NB4 (cell line): ENCODE data around the gene FTO.
"Not testable (repeated sequence)": the region's sequence is repeated elsewhere in the genome, so short reads cannot be mapped to it uniquely, and the experiment has no call there.

ENCODE experiments used
- DNase-seq: peaks from one replicate; pipeline ENCODE4 v3.0.0; 2010; ENCODE audit warnings: low read depth
- H3K4me3 ChIP-seq: one replicate; pipeline ENCODE4 v1.5.1; 2011; ENCODE audit warnings: mild to moderate bottlenecking, low read depth, low read length, moderate library complexity
- MAX ChIP-seq: IDR thresholded peaks from 2 replicates; pipeline ENCODE4 v1.6.1; 2011; ENCODE audit warnings: low read depth, low read length
- MYC ChIP-seq: IDR thresholded peaks from 2 replicates; pipeline ENCODE4 v1.6.1; 2011; ENCODE audit warnings: low read depth, low read length
- POLR2A ChIP-seq: IDR thresholded peaks from 2 replicates; pipeline ENCODE4 v1.6.1; 2011; ENCODE audit warnings: mild to moderate bottlenecking; ENCODE audit not compliant: insufficient read length; ENCODE audit errors: extremely low read depth
- TF ChIP-seq, protein P1 (sequence below): IDR thresholded peaks from one replicate; pipeline ENCODE4 v1.5.1; 2012; ENCODE audit warnings: low read depth, low read length

Gene FTO

DNA sequence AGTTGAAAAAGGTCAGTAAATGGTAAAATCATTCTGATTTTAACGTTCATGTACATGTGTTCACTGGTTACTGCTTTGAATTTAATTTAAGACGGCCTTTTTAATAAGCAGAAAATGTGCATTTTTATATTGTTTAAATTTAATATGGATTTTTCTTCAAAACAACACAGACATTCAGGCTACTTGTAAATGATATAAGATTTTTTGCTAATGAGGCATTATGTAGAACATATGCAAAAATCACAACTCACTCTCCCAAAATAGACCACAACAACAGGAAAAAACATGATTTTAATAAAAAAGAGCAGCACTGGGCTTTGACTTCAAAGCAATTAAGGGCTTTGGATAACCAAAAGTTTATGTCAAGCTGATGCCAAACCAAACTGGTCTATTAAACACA is 22.6 kb upstream of the FTO start:
- no peak for DNase-seq
- no peak for TF ChIP-seq POLR2A
- TF ChIP-seq, protein P1, sequence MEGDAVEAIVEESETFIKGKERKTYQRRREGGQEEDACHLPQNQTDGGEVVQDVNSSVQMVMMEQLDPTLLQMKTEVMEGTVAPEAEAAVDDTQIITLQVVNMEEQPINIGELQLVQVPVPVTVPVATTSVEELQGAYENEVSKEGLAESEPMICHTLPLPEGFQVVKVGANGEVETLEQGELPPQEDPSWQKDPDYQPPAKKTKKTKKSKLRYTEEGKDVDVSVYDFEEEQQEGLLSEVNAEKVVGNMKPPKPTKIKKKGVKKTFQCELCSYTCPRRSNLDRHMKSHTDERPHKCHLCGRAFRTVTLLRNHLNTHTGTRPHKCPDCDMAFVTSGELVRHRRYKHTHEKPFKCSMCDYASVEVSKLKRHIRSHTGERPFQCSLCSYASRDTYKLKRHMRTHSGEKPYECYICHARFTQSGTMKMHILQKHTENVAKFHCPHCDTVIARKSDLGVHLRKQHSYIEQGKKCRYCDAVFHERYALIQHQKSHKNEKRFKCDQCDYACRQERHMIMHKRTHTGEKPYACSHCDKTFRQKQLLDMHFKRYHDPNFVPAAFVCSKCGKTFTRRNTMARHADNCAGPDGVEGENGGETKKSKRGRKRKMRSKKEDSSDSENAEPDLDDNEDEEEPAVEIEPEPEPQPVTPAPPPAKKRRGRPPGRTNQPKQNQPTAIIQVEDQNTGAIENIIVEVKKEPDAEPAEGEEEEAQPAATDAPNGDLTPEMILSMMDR, result no peak
- TF ChIP-seq MYC, result no peak
- H3K4me3 ChIP-seq, result no peak overlapping the region

DNA sequence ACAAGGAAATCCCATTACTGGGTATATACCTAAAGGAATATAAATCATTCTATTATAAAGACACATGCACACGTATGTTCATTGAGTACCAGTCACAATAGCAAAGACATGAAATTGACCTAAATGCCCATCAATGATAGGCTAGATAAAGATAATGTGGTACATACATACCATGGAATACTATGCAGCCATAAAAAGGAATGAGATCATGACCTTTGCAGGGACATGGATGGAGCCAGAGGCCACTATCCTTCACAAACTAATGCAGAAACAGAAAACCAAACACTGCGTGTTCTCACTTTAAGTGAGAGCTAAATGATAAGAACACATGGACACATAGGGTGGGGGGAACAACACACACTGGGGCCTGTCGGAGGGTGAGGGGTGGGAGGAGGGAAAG is 18.6 kb upstream of the FTO start:
- not testable (repeated sequence) for H3K4me3 ChIP-seq, DNase-seq

GRCh38 chr16:53686710-53687109 is 17.2 kb upstream of the FTO start:
- TF ChIP-seq, protein P1, result no peak
- TF ChIP-seq MAX (no peak), MYC (no peak), POLR2A (no peak)
- H3K4me3 ChIP-seq, result no peak overlapping the region
- DNase-seq, result no peak

DNA sequence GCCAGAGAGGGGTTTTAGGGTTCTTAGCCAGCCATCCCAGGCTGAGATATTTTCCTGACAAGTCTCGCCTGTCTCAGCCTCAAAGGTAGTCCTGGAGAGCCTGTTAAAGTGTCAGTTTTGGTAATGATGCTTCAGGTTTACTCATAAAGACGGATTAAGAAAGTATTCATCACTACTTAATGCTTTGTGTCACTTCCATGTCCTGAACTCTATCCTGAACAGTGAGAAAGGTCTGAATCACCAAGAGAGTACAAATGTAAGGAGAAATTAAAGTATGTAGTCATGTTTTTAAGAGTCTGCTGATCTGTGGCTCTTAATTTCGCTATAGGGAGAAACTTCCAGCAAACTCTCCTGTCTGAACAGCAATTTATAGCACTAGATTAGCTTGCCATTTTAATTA is 14.3 kb upstream of the FTO start:
- no peak for DNase-seq
- TF ChIP-seq MAX (no peak), POLR2A (no peak), MYC (no peak)
- TF ChIP-seq, protein P1, result no peak
- H3K4me3 ChIP-seq, result no peak overlapping the region

GRCh38 chr16:53690771-53691170 is 13.2 kb upstream of the FTO start:
- H3K4me3 ChIP-seq, result no peak overlapping the region
- TF ChIP-seq, protein P1, result no peak
- TF ChIP-seq POLR2A (no peak), MYC (no peak), MAX (no peak)
- no peak for DNase-seq

DNA sequence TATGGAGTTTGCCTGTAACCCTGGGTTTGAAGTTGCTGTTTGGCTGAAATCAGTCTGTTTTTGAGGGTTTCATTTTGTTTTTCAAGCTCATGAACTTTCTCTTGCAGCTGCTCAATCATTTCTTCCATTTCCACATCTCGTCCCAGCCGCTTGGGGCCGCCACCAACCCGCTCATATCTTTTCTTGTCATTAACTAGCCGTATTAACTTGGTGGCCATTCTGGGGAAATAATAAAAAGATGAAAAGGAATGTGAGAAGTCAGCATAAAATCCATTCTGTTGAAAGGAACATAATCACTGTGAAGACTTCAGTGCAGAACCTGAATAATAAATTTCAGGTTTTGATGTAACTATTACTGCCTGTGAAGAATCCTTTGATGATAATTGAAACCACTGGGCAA is 11.8 kb upstream of the FTO start:
- no peak for TF ChIP-seq MYC
- TF ChIP-seq, protein P1, result no peak
- TF ChIP-seq MAX, result no peak
- TF ChIP-seq POLR2A, result no peak
- no peak overlapping the region for H3K4me3 ChIP-seq
- no peak for DNase-seq
